Measurements from ENCODE around the gene MYCBP. TPM values are rescaled to one million over a fixed set of nuclear protein-coding genes. Genes with fewer than 3 reads are reported as not detected.
A peak's percentile ranks its signal among the peaks of the same experiment; 100 is the strongest.

MYCBP gene
- total RNA-seq, 4 donors from 2014 or later, result 2.2 to 24.3 (median 16.2) TPM

DNA sequence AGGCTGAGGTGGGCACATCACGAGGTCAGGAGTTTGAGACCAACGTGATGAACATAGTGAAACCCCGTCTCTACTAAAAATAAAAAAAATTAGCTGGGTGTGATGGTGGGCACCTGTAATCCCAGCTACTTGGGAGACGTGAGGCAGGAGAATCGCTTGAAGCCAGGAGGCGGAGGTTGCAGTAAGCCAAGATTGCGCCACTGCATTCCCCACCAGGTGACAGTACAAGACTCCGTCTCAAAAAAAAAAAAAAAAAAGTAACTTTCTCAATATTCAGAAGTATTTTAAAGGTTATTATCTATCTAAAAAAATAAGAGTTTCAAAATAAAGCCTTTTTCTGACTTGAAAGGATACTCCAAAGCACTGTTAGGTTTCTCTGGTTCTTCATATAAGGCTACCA lies 5.9 kb downstream of the MYCBP start:
- no peaks in the 10 kb centered on the region for H3K36me3 ChIP-seq
- H3K27me3 ChIP-seq, result no peaks in the 10 kb centered on the region
- in situ Hi-C loops (cut with MboI; ENCODE audit: low pct_ligation_motif_present in 1 of 4, low pct_unique_long_range_greater_than_20kb in 1 of 4, low sequenced_read_pairs in 3 of 4) (no loop called here), intact Hi-C loops (cut with DNase I; ENCODE audit: low total_unique reads) (no loop called here)
- no peak for TF ChIP-seq POLR2A (IDR thresholded peaks at IDR 0.05)
- no peak for TF ChIP-seq POLR2AphosphoS5 (IDR thresholded peaks at IDR 0.05)
- TF ChIP-seq, protein P1, sequence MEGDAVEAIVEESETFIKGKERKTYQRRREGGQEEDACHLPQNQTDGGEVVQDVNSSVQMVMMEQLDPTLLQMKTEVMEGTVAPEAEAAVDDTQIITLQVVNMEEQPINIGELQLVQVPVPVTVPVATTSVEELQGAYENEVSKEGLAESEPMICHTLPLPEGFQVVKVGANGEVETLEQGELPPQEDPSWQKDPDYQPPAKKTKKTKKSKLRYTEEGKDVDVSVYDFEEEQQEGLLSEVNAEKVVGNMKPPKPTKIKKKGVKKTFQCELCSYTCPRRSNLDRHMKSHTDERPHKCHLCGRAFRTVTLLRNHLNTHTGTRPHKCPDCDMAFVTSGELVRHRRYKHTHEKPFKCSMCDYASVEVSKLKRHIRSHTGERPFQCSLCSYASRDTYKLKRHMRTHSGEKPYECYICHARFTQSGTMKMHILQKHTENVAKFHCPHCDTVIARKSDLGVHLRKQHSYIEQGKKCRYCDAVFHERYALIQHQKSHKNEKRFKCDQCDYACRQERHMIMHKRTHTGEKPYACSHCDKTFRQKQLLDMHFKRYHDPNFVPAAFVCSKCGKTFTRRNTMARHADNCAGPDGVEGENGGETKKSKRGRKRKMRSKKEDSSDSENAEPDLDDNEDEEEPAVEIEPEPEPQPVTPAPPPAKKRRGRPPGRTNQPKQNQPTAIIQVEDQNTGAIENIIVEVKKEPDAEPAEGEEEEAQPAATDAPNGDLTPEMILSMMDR (IDR thresholded peaks at IDR 0.05), result no peak
- TF ChIP-seq EP300 (IDR thresholded peaks at IDR 0.05; ENCODE audit: low read depth), result no peak
- no peaks in the 10 kb centered on the region for H3K9me3 ChIP-seq
- 90 to 98% methylated on average over 7 to 8 of the region's 8 CpGs for WGBS, 2 donors (ENCODE audit: low coverage in 1 of 2)
- no peak overlapping the region for H3K27ac ChIP-seq
- H3K4me1 ChIP-seq, result peaks cover 4 to 11% (median 5%) of the 10 kb centered on the region in 4 donors
- DNase-seq, result no peak
- H3K4me3 ChIP-seq, result no peak overlapping the region

DNA sequence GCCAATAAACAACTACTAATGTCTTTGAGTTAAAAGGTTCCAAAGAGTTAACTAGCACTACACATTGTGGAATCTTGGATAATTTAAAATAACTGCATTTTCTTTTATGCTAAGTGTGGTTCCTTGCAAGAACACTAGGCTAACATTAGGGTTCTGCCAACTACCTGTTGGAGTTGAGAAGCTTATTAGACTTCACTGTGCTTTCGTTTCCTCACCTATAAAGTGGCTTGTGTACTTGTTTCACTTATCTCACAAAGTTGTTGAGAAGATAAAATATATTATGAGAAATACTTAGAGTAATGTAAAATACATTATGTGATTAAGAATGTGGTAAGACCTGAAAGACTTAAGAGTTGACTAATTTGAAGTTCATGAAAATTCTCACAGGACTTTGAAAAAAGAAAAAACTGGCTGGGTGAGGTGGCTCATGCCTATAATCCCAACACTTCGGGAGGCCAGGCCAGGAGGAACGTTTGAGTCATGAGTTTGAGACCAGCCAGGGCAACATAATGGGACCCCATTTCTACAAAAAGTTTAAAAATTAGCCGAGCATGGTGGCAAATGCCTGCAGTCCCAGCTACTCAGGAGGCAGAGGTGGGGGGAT lies 7.9 kb downstream of the MYCBP start:
- Histone ChIP-seq H3K4me1 (peaks cover 0 to 20% (median 11%) of the 10 kb centered on the region in 4 donors), H3K9me3 (no peaks in the 10 kb centered on the region), H3K27ac (no peak overlapping the region), H3K36me3 (no peaks in the 10 kb centered on the region), H3K4me3 (no peak overlapping the region), H3K27me3 (no peaks in the 10 kb centered on the region)
- TF ChIP-seq, protein P1 (IDR thresholded peaks at IDR 0.05), result no peak
- TF ChIP-seq POLR2AphosphoS5 (IDR thresholded peaks at IDR 0.05), result no peak
- intact Hi-C loops (cut with DNase I; ENCODE audit: low total_unique reads) (no loop called here), in situ Hi-C loops (cut with MboI; ENCODE audit: low pct_ligation_motif_present in 1 of 4, low pct_unique_long_range_greater_than_20kb in 1 of 4, low sequenced_read_pairs in 3 of 4) (no loop called here)
- 78 to 81% methylated on average over 4 of the region's 4 CpGs for WGBS, 2 donors (ENCODE audit: low coverage in 1 of 2)
- DNase-seq, result no peak

DNA sequence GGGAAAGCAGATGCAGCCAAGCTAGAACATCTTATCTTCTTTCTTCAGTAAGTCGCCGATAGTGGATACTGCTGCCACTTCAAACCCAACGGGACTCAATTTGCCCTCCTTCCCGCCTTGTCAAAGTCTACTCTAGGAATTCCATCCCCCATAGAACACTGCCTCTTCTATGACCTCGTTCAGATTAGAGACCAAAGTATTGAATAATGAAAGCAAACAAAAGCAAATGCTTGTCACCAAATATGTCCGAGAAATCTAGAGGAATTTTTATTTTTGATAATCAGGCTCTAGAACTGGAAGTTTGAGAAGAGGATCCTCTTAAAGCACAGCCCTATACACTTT lies 12.7 kb downstream of the MYCBP start:
- intact Hi-C loops (cut with DNase I; ENCODE audit: low total_unique reads) (no loop called here), in situ Hi-C loops (cut with MboI; ENCODE audit: low pct_ligation_motif_present in 1 of 4, low pct_unique_long_range_greater_than_20kb in 1 of 4, low sequenced_read_pairs in 3 of 4) (no loop called here)
- Histone ChIP-seq H3K36me3 (peaks cover 0 to 13% (median 7%) of the 10 kb centered on the region in 4 donors), H3K4me1 (peaks cover 12 to 46% (median 32%) of the 10 kb centered on the region in 4 donors), H3K4me3 (peak overlapping the region; percentile 71 to 95 (median 88)), H3K27me3 (no peaks in the 10 kb centered on the region), H3K27ac (peak overlapping the region; percentile 84 to 97 (median 96)), H3K9me3 (no peaks in the 10 kb centered on the region)
- WGBS, 2 donors (ENCODE audit: low coverage in 1 of 2), result 0 to 8% methylated on average over 1 to 6 of the region's 6 CpGs
- TF ChIP-seq EP300 (IDR thresholded peaks at IDR 0.05; ENCODE audit: low read depth) (no peak), POLR2AphosphoS5 (IDR thresholded peaks at IDR 0.05) (no peak), POLR2A (IDR thresholded peaks at IDR 0.05) (no peak)
- TF ChIP-seq, protein P1 (IDR thresholded peaks at IDR 0.05), result no peak
- DNase-seq, result no peak

DNA sequence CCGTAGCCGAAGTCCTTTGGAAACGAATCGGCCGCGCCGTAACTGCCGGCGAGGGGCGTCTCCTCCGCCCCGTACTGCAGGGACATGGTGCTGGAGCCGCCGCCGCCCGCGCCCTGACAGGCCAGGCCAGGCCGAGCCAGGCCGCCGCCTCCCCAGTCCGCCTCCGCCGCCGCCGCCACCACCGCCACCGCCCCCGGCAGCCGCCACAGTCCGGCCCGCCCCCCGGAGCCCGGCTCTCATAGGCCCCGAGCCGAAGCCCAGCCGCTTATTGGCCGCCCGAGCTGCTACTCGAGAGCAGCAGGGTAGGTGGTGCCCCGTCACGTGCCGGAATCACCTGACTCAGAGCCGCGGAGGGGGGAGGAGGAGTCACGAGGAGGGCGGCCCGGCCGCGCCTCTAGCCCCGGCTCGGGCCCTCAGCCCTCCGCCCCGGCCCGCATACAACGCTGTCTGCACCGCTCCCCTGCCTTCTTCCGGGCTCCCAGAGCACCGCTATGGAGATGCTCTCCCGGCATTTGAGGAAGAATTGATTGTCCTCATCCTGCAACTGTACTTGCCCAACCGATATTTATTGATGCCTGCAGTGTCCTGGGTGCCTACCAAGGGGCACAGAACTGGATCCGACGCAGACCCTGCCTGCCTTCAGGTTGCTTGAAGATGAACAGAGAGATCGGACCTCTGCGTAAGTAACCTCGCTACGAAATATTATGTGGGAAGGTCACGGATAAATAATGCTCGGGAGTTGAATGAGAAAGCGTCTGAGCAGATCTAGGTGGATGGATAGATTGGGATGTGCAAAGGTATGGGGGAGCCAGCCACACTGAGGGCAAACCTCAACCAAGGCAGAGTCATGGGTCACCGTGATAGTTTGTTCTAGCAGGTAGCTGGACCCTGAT lies 13.3 kb downstream of the MYCBP start, which contains the start of gene RRAGC:
Gene RRAGC, minus strand, starts transcription at position 212 of the 893 bp plus-strand sequence. Its CDS starts 126 bp downstream, at position 86.
- intact Hi-C loops (cut with DNase I; ENCODE audit: low total_unique reads), result no loop called here
- WGBS, 2 donors (ENCODE audit: low coverage in 1 of 2), result 0 to 1% methylated on average over 10 to 42 of the region's 70 CpGs
- H3K27ac ChIP-seq, result peak within 1 kb of the TSS; percentile 93 to 97 (median 96)

More for the DNA sequence above, 13.3 kb downstream of the MYCBP start, which contains the start of gene RRAGC:
- TF ChIP-seq POLR2AphosphoS5 (IDR thresholded peaks at IDR 0.05), result peak; percentile 63 to 75 (median 73)
- peak; percentile 44 for TF ChIP-seq EP300 (IDR thresholded peaks at IDR 0.05; ENCODE audit: low read depth)
- TF ChIP-seq, protein P1 (IDR thresholded peaks at IDR 0.05), result no peak
- peak; percentile 24 for TF ChIP-seq POLR2A (IDR thresholded peaks at IDR 0.05)
- no peaks in the 10 kb centered on the region for H3K9me3 ChIP-seq
- H3K36me3 ChIP-seq, result peaks cover 0 to 19% (median 8%) of the 10 kb centered on the region in 4 donors
- peak; percentile 100 for DNase-seq
- peaks cover 12 to 46% (median 32%) of the 10 kb centered on the region in 4 donors for H3K4me1 ChIP-seq
- peak within 1 kb of the TSS; percentile 71 to 96 (median 94) for H3K4me3 ChIP-seq
- in situ Hi-C loops (cut with MboI; ENCODE audit: low pct_ligation_motif_present in 1 of 4, low pct_unique_long_range_greater_than_20kb in 1 of 4, low sequenced_read_pairs in 3 of 4), result no loop called here
- no peaks in the 10 kb centered on the region for H3K27me3 ChIP-seq

All from transverse colon (tissue), 4 donors.